ENCODE results near the gene UBE2QL1.

The UBE2QL1 gene

GRCh38 chr5:6427694-6428093 lies 21.0 kb upstream of the UBE2QL1 start:
- no peak for DNase-seq (ENCODE audit: low read depth in 2 of 2, low spot score in 1 of 2)

GRCh38 chr5:6430418-6431028 lies 18.1 kb upstream of the UBE2QL1 start:
- DNase-seq (ENCODE audit: low read depth in 2 of 2, low spot score in 1 of 2): no peak

- no peak for DNase-seq (ENCODE audit: low read depth in 2 of 2, low spot score in 1 of 2)
Measured at GRCh38 chr5:6431214-6432195, 17.2 kb upstream of the UBE2QL1 start.

GRCh38 chr5:6432206-6432605 lies 16.5 kb upstream of the UBE2QL1 start:
- no peak for DNase-seq (ENCODE audit: low read depth in 2 of 2, low spot score in 1 of 2)

GRCh38 chr5:6434731-6435130 lies 13.9 kb upstream of the UBE2QL1 start:
- no peak for DNase-seq (ENCODE audit: low read depth in 2 of 2, low spot score in 1 of 2)

GRCh38 chr5:6435356-6435755 lies 13.3 kb upstream of the UBE2QL1 start:
- no peak for DNase-seq (ENCODE audit: low read depth in 2 of 2, low spot score in 1 of 2)

GRCh38 chr5:6436715-6437331 lies 11.8 kb upstream of the UBE2QL1 start:
- no peak for DNase-seq (ENCODE audit: low read depth in 2 of 2, low spot score in 1 of 2)

- no peak for DNase-seq (ENCODE audit: low read depth in 2 of 2, low spot score in 1 of 2)
Measured at GRCh38 chr5:6439588-6440550, 8.8 kb upstream of the UBE2QL1 start.

- DNase-seq (ENCODE audit: low read depth in 2 of 2, low spot score in 1 of 2): no peak
Measured at GRCh38 chr5:6442333-6442732, 6.3 kb upstream of the UBE2QL1 start.

- no peak for DNase-seq (ENCODE audit: low read depth in 2 of 2, low spot score in 1 of 2)
Measured at GRCh38 chr5:6443326-6443725, 5.3 kb upstream of the UBE2QL1 start.

GRCh38 chr5:6446042-6446441 lies 2.6 kb upstream of the UBE2QL1 start:
- DNase-seq (ENCODE audit: low read depth in 2 of 2, low spot score in 1 of 2): no peak

- no peak for DNase-seq (ENCODE audit: low read depth in 2 of 2, low spot score in 1 of 2)
Measured at GRCh38 chr5:6446626-6447309, 1.9 kb upstream of the UBE2QL1 start.

- no peak for DNase-seq (ENCODE audit: low read depth in 2 of 2, low spot score in 1 of 2)
Measured at GRCh38 chr5:6447384-6448140, 1.1 kb upstream of the UBE2QL1 start.

- DNase-seq (ENCODE audit: low read depth in 2 of 2, low spot score in 1 of 2): no peak
Measured at GRCh38 chr5:6448141-6448491, 543 bp upstream of the UBE2QL1 start.

- DNase-seq (ENCODE audit: low read depth in 2 of 2, low spot score in 1 of 2): no peak
Measured at GRCh38 chr5:6449465-6450158, 953 bp downstream of the UBE2QL1 start.

- no peak for DNase-seq (ENCODE audit: low read depth in 2 of 2, low spot score in 1 of 2)
Measured at GRCh38 chr5:6450319-6450833, 1.7 kb downstream of the UBE2QL1 start.

GRCh38 chr5:6452622-6453504 lies 4.2 kb downstream of the UBE2QL1 start:
- DNase-seq (ENCODE audit: low read depth in 2 of 2, low spot score in 1 of 2): no peak

All from stimulated activated CD8-positive, alpha-beta memory T cell treated with anti-CD3 and anti-CD28 coated beads, Interleukin-4, amount 100 ng/mL, for 4 hours (primary cell).